Osteoblast (primary cell): ENCODE measurements around the gene BEND6. TPM values are rescaled to one million over a fixed set of nuclear protein-coding genes. Genes with fewer than 3 reads are reported as not detected.

Experiments
- DNase-seq: peaks from one replicate; pipeline ENCODE4 v3.0.0; 2011; ENCODE audit warnings: low spot score, mixed read lengths; ENCODE audit not compliant: insufficient read length; ENCODE audit errors: missing footprints
- H2AFZ ChIP-seq: 2 replicates; pipeline ENCODE4 v1.6.0; 2011; ENCODE audit warnings: mild to moderate bottlenecking, low read length
- H3K27ac ChIP-seq: 2 replicates; pipeline ENCODE4 v1.5.1; 2011; ENCODE audit warnings: mild to moderate bottlenecking, low read depth, low read length, moderate library complexity
- H3K27me3 ChIP-seq: 2 replicates; pipeline ENCODE4 v1.6.0; 2012; ENCODE audit warnings: mild to moderate bottlenecking, control low read depth, inconsistent platforms, low read length, moderate library complexity; ENCODE audit not compliant: insufficient read depth
- H3K36me3 ChIP-seq: 2 replicates; pipeline ENCODE4 v1.5.1; 2011; ENCODE audit warnings: mild to moderate bottlenecking, low read length, control low read depth, moderate library complexity; ENCODE audit not compliant: insufficient read depth
- H3K4me1 ChIP-seq: 2 replicates; pipeline ENCODE4 v1.5.1; 2011; ENCODE audit warnings: mild to moderate bottlenecking, low read length, control low read depth, moderate library complexity; ENCODE audit not compliant: insufficient read depth
- H3K4me2 ChIP-seq: 2 replicates; pipeline ENCODE4 v1.6.0; 2011; ENCODE audit warnings: mild to moderate bottlenecking, low read length; ENCODE audit not compliant: insufficient read depth
- H3K4me3 ChIP-seq: fragments of 200-600 bp; sonication (generic); 3 replicates; pipeline ENCODE4 v1.5.1; 2012; ENCODE audit warnings: mild to moderate bottlenecking, low read length, inconsistent platforms; ENCODE audit not compliant: insufficient read depth
- H3K79me2 ChIP-seq: 2 replicates; pipeline ENCODE4 v1.6.0; 2012; ENCODE audit warnings: mild to moderate bottlenecking, low read length, control low read depth, inconsistent platforms; ENCODE audit not compliant: insufficient read depth
- H3K9me3 ChIP-seq: 2 replicates; pipeline ENCODE4 v1.5.1; 2011; ENCODE audit warnings: low read depth, low read length, control low read depth
- H4K20me1 ChIP-seq: 2 replicates; pipeline ENCODE4 v1.6.0; 2012; ENCODE audit warnings: mild to moderate bottlenecking, low read length, control low read depth; ENCODE audit not compliant: insufficient read depth
- CTCF ChIP-seq: IDR thresholded peaks from 2 replicates; pipeline ENCODE4 v1.5.1; 2011; ENCODE audit warnings: mild to moderate bottlenecking, low read depth, low read length, moderate library complexity; ENCODE audit errors: extremely low read depth
- total RNA-seq: library from RNA; depleted of rRNA; stranded (reverse); fragments of >200 nt; gene quantifications from 2 replicates; pipeline ENCODE4 v1.2.3, GENCODE V29; 2012

The BEND6 gene
- total RNA-seq, 1 donor = 22.4 TPM

- H3K36me3 ChIP-seq = peaks cover 15% of the 10 kb centered on the region
- TF ChIP-seq CTCF = no peak
- H3K27me3 ChIP-seq = no peaks in the 10 kb centered on the region
- no peak overlapping the region for H3K27ac ChIP-seq
- H3K4me1 ChIP-seq = peaks cover 23% of the 10 kb centered on the region
- DNase-seq = no peak
- H3K4me2 ChIP-seq = no peak overlapping the region
- H4K20me1 ChIP-seq = no peaks in the 10 kb centered on the region
- no peak overlapping the region for H3K4me3 ChIP-seq
- H3K9me3 ChIP-seq = no peaks in the 10 kb centered on the region
- no peak overlapping the region for H2AFZ ChIP-seq
- peaks cover 5% of the 10 kb centered on the region for H3K79me2 ChIP-seq
Observed at GRCh38 chr6:56944661-56945060, 10.2 kb upstream of the BEND6 start.

GRCh38 chr6:56946368-56946767, 8.5 kb upstream of the BEND6 start:
- Histone ChIP-seq H3K79me2 (peaks cover 10% of the 10 kb centered on the region), H3K4me3 (no peak overlapping the region), H3K36me3 (peaks cover 17% of the 10 kb centered on the region), H3K9me3 (no peaks in the 10 kb centered on the region), H3K27me3 (no peaks in the 10 kb centered on the region), H2AFZ (no peak overlapping the region), H3K27ac (no peak overlapping the region), H3K4me1 (peaks cover 40% of the 10 kb centered on the region), H3K4me2 (no peak overlapping the region), H4K20me1 (no peaks in the 10 kb centered on the region)
- DNase-seq = no peak
- TF ChIP-seq CTCF = no peak

GRCh38 chr6:56947924-56948323, 7.0 kb upstream of the BEND6 start:
- Histone ChIP-seq H4K20me1 (no peaks in the 10 kb centered on the region), H3K36me3 (peaks cover 17% of the 10 kb centered on the region), H3K79me2 (peaks cover 20% of the 10 kb centered on the region), H3K4me2 (no peak overlapping the region), H2AFZ (no peak overlapping the region), H3K4me1 (peaks cover 48% of the 10 kb centered on the region), H3K27ac (peak overlapping the region; percentile 77), H3K4me3 (no peak overlapping the region), H3K9me3 (no peaks in the 10 kb centered on the region), H3K27me3 (no peaks in the 10 kb centered on the region)
- no peak for TF ChIP-seq CTCF
- DNase-seq = no peak

GRCh38 chr6:56949265-56949664, 5.6 kb upstream of the BEND6 start:
- Histone ChIP-seq H4K20me1 (peaks cover 2% of the 10 kb centered on the region), H3K4me2 (peak overlapping the region; percentile 42), H3K27me3 (no peaks in the 10 kb centered on the region), H3K4me3 (no peak overlapping the region), H3K27ac (peak overlapping the region; percentile 77), H3K9me3 (no peaks in the 10 kb centered on the region), H3K4me1 (peaks cover 52% of the 10 kb centered on the region), H3K36me3 (peaks cover 17% of the 10 kb centered on the region), H3K79me2 (peaks cover 33% of the 10 kb centered on the region), H2AFZ (no peak overlapping the region)
- no peak for TF ChIP-seq CTCF
- DNase-seq = no peak
